ENCODE data around the gene SMARCA4. TPM values are rescaled to one million over a fixed set of nuclear protein-coding genes. Genes with fewer than 3 reads are reported as not detected.

The SMARCA4 gene
- total RNA-seq, 1 experiment from 2014 or later, result 127 TPM

DNA sequence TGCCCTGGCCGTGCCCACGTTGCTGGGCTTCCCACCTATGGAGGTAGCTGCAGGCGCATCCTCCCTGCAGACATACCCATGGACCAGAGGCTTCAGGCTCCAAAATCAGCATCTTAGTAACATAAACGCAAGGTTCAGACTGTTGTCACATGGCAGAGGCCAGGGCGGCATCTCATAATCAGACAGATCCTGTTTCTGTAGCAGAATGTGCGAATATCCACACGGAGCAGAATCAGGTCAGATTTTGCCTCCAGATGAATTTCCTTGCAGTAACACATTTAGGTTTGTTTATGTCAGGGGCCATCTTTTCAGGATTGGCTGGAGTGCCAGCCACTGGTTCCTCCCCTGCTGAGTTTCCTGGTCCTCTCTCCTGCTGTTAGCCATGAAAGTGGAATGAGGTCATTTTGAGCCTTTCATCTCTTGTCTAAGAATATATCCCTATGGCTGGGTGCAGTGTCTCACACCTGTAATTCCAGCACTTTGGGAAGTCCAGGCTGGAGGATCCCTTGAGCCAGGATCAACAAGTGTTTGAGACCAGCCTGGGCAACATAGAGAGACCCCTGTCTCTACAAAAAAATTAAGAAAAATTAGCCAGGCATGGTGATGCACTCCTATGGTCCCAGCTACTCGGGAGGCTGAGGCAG is 20.5 kb downstream of the SMARCA4 start:
- no peaks in the 10 kb centered on the region for H3K9me3 Mint-ChIP-seq (ENCODE audit: unreplicated experiment)
- DNase-seq (ENCODE audit: unreplicated experiment), result no peak
- BruUV-seq (replicated peaks), result no TSS peak
- POLR2A ChIA-PET, result no interaction called here
- intact Hi-C loops (cut with micrococcal nuclease), result no loop called here
- CTCF ChIA-PET, result interaction anchor here (0.6 kb wide), 2 partner anchors 24 to 37 kb away, joined by 3 to 4 read pairs; no protein-coding TSS in a partner anchor
- peaks cover 33% of the 10 kb centered on the region for H3K36me3 Mint-ChIP-seq (ENCODE audit: insufficient read depth, unreplicated experiment)
- TF ChIP-seq, protein P1, sequence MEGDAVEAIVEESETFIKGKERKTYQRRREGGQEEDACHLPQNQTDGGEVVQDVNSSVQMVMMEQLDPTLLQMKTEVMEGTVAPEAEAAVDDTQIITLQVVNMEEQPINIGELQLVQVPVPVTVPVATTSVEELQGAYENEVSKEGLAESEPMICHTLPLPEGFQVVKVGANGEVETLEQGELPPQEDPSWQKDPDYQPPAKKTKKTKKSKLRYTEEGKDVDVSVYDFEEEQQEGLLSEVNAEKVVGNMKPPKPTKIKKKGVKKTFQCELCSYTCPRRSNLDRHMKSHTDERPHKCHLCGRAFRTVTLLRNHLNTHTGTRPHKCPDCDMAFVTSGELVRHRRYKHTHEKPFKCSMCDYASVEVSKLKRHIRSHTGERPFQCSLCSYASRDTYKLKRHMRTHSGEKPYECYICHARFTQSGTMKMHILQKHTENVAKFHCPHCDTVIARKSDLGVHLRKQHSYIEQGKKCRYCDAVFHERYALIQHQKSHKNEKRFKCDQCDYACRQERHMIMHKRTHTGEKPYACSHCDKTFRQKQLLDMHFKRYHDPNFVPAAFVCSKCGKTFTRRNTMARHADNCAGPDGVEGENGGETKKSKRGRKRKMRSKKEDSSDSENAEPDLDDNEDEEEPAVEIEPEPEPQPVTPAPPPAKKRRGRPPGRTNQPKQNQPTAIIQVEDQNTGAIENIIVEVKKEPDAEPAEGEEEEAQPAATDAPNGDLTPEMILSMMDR (IDR thresholded peaks at IDR 0.05; ENCODE audit: unreplicated experiment), result no peak
- H3K27me3 Mint-ChIP-seq (ENCODE audit: insufficient read depth, unreplicated experiment), result no peaks in the 10 kb centered on the region
- no peak overlapping the region for H3K4me3 Mint-ChIP-seq (ENCODE audit: unreplicated experiment)
- H3K27ac Mint-ChIP-seq (ENCODE audit: low read depth, unreplicated experiment), result no peak overlapping the region
- peaks cover 1% of the 10 kb centered on the region for H3K4me1 Mint-ChIP-seq (ENCODE audit: insufficient read depth, unreplicated experiment)

DNA sequence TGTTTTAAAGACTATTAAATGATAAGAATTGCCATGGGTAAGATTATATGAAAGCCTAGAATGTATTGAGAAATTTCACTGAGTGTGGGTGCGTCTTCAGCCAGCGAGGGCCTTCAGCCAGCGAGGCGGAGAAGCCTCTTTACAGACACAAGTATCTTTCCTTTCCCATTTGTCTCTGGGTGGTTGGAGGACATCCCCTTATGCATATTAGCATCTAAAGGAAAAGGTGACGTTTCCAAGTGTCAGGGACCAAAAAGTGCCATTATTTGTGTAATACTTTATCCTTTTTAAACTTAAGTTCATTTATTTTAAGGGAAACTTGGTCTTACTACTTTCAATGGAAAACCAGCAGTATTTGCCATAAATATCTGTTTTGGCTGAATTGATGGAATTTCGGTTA is 22.2 kb downstream of the SMARCA4 start:
- no peak overlapping the region for H3K27ac Mint-ChIP-seq (ENCODE audit: low read depth, unreplicated experiment)
- ChIA-PET POLR2A (no interaction called here), CTCF (no interaction called here)
- no peaks in the 10 kb centered on the region for H3K4me1 Mint-ChIP-seq (ENCODE audit: insufficient read depth, unreplicated experiment)
- no peaks in the 10 kb centered on the region for H3K9me3 Mint-ChIP-seq (ENCODE audit: unreplicated experiment)
- TF ChIP-seq, protein P1 (IDR thresholded peaks at IDR 0.05; ENCODE audit: unreplicated experiment), result no peak
- H3K4me3 Mint-ChIP-seq (ENCODE audit: unreplicated experiment), result no peak overlapping the region
- intact Hi-C loops (cut with micrococcal nuclease), result no loop called here
- peaks cover 37% of the 10 kb centered on the region for H3K36me3 Mint-ChIP-seq (ENCODE audit: insufficient read depth, unreplicated experiment)
- DNase-seq (ENCODE audit: unreplicated experiment), result no peak
- BruUV-seq (replicated peaks), result no TSS peak
- no peaks in the 10 kb centered on the region for H3K27me3 Mint-ChIP-seq (ENCODE audit: insufficient read depth, unreplicated experiment)

DNA sequence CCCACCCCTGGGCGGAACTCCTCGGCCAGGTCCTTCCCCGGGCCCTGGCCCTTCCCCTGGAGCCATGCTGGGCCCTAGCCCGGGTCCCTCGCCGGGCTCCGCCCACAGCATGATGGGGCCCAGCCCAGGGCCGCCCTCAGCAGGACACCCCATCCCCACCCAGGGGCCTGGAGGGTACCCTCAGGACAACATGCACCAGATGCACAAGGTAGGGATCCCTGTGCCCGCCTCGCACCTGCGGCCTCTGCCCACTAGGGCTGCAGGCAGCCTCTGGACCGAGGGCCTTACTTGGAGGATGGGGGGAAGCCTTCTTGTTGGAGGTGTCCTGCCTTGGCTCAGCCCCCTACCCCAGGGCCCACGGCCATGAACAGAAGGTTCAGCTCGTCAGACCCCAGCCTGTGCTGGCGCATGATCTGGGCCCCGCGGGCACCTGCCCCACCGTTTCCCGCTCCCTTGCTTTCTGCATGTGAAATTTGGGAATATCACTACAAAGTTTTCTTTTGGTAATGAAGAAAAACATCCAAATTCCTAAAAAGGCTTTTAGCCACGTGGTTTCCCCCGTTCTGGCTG is 23.4 kb downstream of the SMARCA4 start:
- Mint-ChIP-seq H3K36me3 (ENCODE audit: insufficient read depth, unreplicated experiment) (peaks cover 43% of the 10 kb centered on the region), H3K9me3 (ENCODE audit: unreplicated experiment) (no peaks in the 10 kb centered on the region), H3K27me3 (ENCODE audit: insufficient read depth, unreplicated experiment) (no peaks in the 10 kb centered on the region), H3K4me1 (ENCODE audit: insufficient read depth, unreplicated experiment) (no peaks in the 10 kb centered on the region), H3K4me3 (ENCODE audit: unreplicated experiment) (no peak overlapping the region), H3K27ac (ENCODE audit: low read depth, unreplicated experiment) (no peak overlapping the region)
- TF ChIP-seq, protein P1 (IDR thresholded peaks at IDR 0.05; ENCODE audit: unreplicated experiment), result no peak
- DNase-seq (ENCODE audit: unreplicated experiment), result no peak
- intact Hi-C loops (cut with micrococcal nuclease), result no loop called here
- BruUV-seq (replicated peaks), result no TSS peak
- POLR2A ChIA-PET, result no interaction called here
- CTCF ChIA-PET, result interaction anchor here (0.7 kb wide), 1 partner anchor 49 kb away, joined by 3 read pairs; no protein-coding TSS in a partner anchor

DNA sequence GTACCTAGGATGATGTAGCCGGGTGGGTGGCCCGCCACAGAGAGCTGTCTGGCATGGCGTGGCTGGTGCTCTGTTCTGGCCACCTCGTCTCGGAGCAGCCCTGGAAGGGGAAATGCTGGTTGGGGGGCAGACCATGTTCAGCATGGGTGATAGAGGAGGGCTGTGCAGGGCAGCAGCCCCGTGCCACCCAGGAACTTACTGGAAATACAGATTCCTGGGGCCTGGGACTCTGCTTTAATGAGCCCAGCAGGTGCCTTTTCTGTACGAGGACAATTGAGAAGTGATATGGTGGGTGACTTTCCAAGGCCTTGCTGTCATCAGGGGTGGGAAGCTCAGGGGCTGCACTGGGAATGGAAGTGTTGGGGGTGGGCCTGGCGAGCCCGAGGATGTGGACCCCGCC is 24.7 kb downstream of the SMARCA4 start:
- H3K4me1 Mint-ChIP-seq (ENCODE audit: insufficient read depth, unreplicated experiment), result no peaks in the 10 kb centered on the region
- no peak overlapping the region for H3K27ac Mint-ChIP-seq (ENCODE audit: low read depth, unreplicated experiment)
- H3K4me3 Mint-ChIP-seq (ENCODE audit: unreplicated experiment), result no peak overlapping the region
- no TSS peak for BruUV-seq (replicated peaks)
- no peaks in the 10 kb centered on the region for H3K27me3 Mint-ChIP-seq (ENCODE audit: insufficient read depth, unreplicated experiment)
- intact Hi-C loops (cut with micrococcal nuclease), result no loop called here
- ChIA-PET POLR2A (no interaction called here), CTCF (interaction anchor here (0.5 to 0.6 kb wide), 2 partner anchors 50 to 84 kb away, joined by 3 to 4 read pairs; no protein-coding TSS in a partner anchor)
- H3K36me3 Mint-ChIP-seq (ENCODE audit: insufficient read depth, unreplicated experiment), result peaks cover 52% of the 10 kb centered on the region
- DNase-seq (ENCODE audit: unreplicated experiment), result no peak
- H3K9me3 Mint-ChIP-seq (ENCODE audit: unreplicated experiment), result no peaks in the 10 kb centered on the region
- TF ChIP-seq, protein P1 (IDR thresholded peaks at IDR 0.05; ENCODE audit: unreplicated experiment), result no peak

All from MCF 10A (cell line).